DLD1 (cell line): ENCODE data around the gene OR5A2.
"Not testable (repeated sequence)": the region's sequence is repeated elsewhere in the genome, so short reads cannot be mapped to it uniquely, and the experiment has no call there.

ENCODE experiments used
- in situ Hi-C: cut with HindIII; loops from 2 replicates; pipeline ENCODE4 v1.10.0; 2017; ENCODE audit warnings: low sequenced_read_pairs

OR5A2 gene

GRCh38 chr11:59394186-59394585 lies 32.0 kb downstream of the OR5A2 start:
- in situ Hi-C loops, result no loop called here

GRCh38 chr11:59380263-59381059 lies 45.8 kb downstream of the OR5A2 start:
- in situ Hi-C loops, result no loop called here

- in situ Hi-C loops, result not testable (repeated sequence)
Observed at GRCh38 chr11:59372324-59372723, 53.9 kb downstream of the OR5A2 start.

- in situ Hi-C loops, result no loop called here
Observed at GRCh38 chr11:59368238-59369022, 57.8 kb downstream of the OR5A2 start.
